WI38 (cell line): ENCODE data around the gene NEGR1.

Experiments used
- H3K4me3 ChIP-seq: 2 replicates; pipeline ENCODE4 v1.5.1; 2011; ENCODE audit warnings: low read depth, mild to moderate bottlenecking, control low read depth, low read length
- TF ChIP-seq, protein P1 (sequence below): IDR thresholded peaks from 2 replicates; pipeline ENCODE4 v1.5.1; 2012; ENCODE audit warnings: low read depth, mild to moderate bottlenecking, control low read depth, low read length

NEGR1 gene

DNA sequence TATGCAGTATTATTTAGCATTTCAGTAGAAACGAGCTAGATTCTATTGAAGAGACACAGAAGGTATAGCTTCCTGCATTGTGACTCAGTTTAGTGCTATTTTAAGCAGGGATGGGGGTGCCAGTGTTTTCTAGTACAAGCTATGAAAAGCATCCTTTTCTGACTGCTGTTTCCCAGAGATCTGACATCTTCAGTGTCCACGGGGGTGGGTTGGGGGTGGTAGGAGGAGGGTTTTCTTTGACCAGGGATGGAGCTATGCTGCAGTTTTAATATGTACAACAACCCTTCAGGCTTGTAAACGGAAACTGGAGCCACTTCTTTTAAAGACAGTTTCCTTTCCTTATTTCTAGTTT, 2.7 kb upstream of the NEGR1 start:
- TF ChIP-seq, protein P1, sequence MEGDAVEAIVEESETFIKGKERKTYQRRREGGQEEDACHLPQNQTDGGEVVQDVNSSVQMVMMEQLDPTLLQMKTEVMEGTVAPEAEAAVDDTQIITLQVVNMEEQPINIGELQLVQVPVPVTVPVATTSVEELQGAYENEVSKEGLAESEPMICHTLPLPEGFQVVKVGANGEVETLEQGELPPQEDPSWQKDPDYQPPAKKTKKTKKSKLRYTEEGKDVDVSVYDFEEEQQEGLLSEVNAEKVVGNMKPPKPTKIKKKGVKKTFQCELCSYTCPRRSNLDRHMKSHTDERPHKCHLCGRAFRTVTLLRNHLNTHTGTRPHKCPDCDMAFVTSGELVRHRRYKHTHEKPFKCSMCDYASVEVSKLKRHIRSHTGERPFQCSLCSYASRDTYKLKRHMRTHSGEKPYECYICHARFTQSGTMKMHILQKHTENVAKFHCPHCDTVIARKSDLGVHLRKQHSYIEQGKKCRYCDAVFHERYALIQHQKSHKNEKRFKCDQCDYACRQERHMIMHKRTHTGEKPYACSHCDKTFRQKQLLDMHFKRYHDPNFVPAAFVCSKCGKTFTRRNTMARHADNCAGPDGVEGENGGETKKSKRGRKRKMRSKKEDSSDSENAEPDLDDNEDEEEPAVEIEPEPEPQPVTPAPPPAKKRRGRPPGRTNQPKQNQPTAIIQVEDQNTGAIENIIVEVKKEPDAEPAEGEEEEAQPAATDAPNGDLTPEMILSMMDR: no peak
- H3K4me3 ChIP-seq: peak overlapping the region; percentile 86

DNA sequence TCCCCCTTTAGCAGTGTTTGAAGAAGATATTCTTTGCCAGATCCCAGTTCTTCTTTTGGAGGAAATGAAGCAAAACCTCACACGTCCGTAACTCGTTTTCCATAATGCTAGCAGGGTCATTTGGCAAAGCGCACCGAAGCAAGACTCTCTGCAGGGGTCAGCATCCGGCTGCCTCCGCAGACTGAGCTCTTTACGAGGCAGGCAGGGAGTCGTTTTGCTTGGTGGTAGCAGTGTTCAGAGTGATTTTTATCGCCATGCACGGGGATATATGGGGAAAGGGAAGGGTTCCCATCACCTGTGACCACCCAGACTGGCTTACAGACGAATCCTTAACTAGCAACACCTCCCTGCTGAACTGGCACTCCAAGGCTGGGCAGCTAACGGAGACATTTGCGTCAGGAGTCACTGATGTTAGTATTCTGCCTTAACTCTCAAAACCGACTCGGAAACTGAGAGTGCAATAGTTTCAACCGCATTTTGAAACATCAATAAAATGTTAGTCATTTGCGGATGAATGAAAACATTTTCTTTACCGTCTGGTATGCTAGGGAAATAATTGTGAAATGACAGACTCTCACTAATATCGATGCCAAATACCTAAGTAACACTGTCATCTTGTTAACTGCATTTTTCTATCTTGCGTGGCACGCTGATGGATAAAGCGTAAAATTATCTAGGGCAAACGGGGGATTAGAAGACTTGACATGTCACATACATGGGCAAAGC, 2.2 kb upstream of the NEGR1 start:
- H3K4me3 ChIP-seq: peak overlapping the region; percentile 86
- TF ChIP-seq, protein P1: no peak

DNA sequence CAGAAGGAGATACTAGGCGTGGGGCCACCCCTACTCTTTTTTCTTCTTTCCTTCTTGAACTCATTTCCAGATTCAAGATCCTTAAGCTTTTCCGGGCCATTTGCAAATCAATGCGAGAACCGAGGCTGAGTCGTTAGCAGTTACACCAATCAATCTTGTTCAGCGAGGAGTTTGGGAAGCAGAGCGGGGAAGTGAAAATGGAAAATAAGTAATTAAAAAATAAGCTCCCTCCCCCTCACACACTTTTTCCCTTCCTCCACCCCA, 1.7 kb upstream of the NEGR1 start:
- TF ChIP-seq, protein P1: no peak
- H3K4me3 ChIP-seq: peak overlapping the region; percentile 86

DNA sequence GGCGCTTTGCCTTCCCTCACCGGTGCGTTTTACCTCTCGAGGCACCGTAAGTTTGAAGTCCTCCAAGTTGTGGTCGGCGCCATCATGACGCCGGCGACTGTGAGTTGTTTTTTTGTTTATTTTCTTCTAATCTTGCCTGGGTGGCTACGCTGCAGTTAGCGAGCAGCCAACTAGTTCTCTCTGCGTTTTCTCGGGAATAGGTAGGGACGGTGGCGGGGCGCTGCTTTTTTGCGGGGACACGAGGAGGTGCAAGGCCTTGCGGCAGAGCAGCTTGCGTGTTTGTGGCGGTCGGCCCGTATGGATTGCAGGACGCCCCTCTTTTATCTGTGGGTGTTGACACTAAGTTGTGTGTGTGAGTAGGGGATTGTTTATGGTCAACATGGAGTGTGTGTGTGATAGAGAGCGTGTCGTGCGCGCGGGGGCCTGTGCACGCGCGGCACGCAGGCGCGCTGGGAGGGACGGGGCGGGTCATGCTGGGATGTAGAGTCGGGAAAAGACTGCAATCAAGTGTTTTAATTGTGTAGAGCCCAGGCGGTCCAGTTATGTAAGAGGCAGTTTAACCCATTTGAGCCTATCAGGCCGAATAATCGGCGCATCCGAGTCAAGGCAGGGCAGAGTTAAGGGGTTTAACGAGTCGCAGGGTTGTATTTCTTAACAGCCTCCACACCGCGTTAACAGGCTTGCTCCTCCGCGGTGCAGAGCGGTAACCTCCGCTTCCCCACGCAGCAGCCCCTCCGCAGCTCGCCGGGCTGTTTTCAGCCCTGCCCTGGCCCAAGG, 1.2 kb upstream of the NEGR1 start:
- TF ChIP-seq, protein P1: no peak
- H3K4me3 ChIP-seq: peak overlapping the region; percentile 86

DNA sequence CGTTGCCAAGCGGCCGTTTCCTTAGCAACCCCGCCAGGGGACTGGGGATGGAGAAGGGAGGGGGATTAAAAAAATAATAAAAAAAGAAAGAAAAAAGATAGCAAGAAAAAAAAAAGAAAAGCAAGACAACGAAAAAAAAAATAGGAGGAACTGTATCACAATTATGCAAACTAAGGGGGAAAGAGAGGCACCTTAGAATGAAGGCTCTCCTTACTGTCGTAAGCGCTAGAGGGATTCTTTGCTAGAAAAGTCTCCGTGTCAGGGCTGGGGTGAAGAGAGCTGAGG, 625 bp upstream of the NEGR1 start:
- peak overlapping the region; percentile 86 for H3K4me3 ChIP-seq
- TF ChIP-seq, protein P1: 0 out of 2 replicates have a peak, but pooled peaks have one; percentile 4

DNA sequence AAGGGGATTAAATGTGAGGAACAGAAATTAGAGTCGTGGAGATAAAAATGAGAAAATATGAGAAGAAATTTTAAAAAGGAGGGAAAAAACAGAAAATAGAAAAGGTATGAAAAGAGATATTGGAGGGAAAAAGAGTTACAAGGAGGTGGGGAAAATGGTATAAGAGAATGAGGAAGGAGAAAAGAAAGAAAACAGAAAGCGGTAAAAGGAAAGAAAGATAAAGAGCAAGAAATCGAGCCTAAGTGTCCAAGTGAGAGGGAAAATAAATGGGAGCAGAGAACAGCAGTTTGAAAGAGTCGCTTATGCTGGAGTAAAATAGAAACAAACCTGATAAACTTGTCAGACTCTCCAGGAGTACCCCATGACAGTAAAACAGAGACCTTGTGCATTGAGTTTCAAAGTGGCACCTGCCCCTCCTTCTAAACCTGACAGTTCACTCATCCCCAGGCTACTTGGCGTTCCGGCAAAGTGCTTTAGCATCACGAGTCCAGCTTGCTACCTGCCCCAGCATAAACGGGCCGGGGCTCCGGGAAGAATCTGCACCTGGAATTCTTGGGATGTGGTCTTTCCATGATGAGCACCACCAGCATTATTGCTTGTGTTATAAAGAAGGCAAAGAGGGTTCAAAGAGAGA, 585 bp downstream of the NEGR1 start:
- H3K4me3 ChIP-seq: peak overlapping the region; percentile 79
- TF ChIP-seq, protein P1: no peak

DNA sequence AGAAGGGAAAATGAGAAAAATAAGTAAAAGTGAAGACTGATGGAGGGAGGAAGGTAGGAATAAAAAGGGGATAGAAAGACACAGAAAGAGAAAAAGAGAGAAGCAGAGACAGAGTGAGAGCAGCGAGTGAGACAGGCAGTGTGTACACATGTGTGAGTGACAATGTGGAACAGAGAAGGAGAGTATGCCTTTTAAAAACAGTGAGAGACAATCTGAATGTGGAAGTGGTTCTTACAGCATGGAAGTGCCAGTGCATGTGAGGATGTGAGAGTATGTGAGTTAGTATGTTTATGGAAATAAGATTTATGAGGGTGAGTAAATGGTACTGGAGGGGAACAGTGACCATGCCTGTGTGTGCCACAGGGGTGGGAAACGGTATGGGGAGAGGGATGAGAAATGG, 1.2 kb downstream of the NEGR1 start:
- H3K4me3 ChIP-seq: peak overlapping the region; percentile 79
- TF ChIP-seq, protein P1: no peak
